Adipocyte (in vitro differentiated cells): ENCODE data around the gene ATRNL1.

Source experiments
- DNase-seq: peaks from one replicate; pipeline ENCODE4 v3.0.0-alpha.2; 2015; ENCODE audit warnings: low read depth
- H3K27me3 ChIP-seq: replicated peaks from 2 replicates; pipeline ENCODE4 v1.7.0; 2013; ENCODE audit warnings: mild to moderate bottlenecking, low read length, moderate library complexity; ENCODE audit not compliant: control insufficient read depth, insufficient read depth
- H3K36me3 ChIP-seq: 2 replicates; pipeline ENCODE4 v1.7.0; 2013; ENCODE audit warnings: low read length, mild to moderate bottlenecking, moderate library complexity; ENCODE audit not compliant: control insufficient read depth, insufficient read depth, severe bottlenecking
- H3K4me1 ChIP-seq: 2 replicates; pipeline ENCODE4 v1.7.0; 2013; ENCODE audit warnings: mild to moderate bottlenecking, low read length, moderate library complexity; ENCODE audit not compliant: control insufficient read depth, insufficient read depth
- H3K4me3 ChIP-seq: 2 replicates; pipeline ENCODE4 v1.7.0; 2013; ENCODE audit warnings: mild to moderate bottlenecking, low read length, moderate library complexity
- H3K9ac ChIP-seq: 2 replicates; pipeline ENCODE4 v1.7.0; 2013; ENCODE audit warnings: mild to moderate bottlenecking, low read length, moderate library complexity
- H3K9me3 ChIP-seq: 2 replicates; pipeline ENCODE4 v1.7.0; 2013; ENCODE audit warnings: mild to moderate bottlenecking, low read length, moderate library complexity; ENCODE audit not compliant: control insufficient read depth

The ATRNL1 gene

GRCh38 chr10:115972426-115972825 lies 879.3 kb downstream of the ATRNL1 start:
- Histone ChIP-seq H3K27me3 (peaks cover 55% of the 10 kb centered on the region), H3K9ac (no peak overlapping the region), H3K9me3 (peaks cover 3% of the 10 kb centered on the region), H3K36me3 (no peaks in the 10 kb centered on the region), H3K4me3 (no peak overlapping the region), H3K4me1 (no peaks in the 10 kb centered on the region)
- DNase-seq = no peak

DNA sequence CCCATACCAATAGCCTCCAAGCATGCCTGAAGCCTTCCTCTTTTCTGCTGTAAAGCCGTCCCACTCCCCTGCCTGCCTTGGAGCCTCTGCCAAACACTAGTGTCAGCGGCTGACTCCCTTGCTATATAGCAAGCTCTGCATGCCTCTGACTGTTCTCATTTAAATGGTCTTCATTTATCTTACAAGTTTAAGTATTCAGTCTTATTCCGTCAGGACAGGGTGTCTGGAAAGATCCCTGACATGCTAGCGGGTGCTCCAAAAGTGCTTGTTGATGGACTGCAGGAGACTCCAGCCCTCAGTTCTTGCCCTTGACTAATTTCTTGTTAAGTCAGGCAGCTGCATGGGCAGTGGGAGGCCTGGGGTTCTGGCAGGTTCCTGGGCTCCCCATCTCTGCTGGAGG lies 881.2 kb downstream of the ATRNL1 start:
- no peak overlapping the region for H3K4me3 ChIP-seq
- DNase-seq = no peak
- peaks cover 3% of the 10 kb centered on the region for H3K9me3 ChIP-seq
- H3K36me3 ChIP-seq = no peaks in the 10 kb centered on the region
- no peaks in the 10 kb centered on the region for H3K4me1 ChIP-seq
- no peak overlapping the region for H3K9ac ChIP-seq
- peaks cover 48% of the 10 kb centered on the region for H3K27me3 ChIP-seq

- no peak overlapping the region for H3K4me3 ChIP-seq
- no peaks in the 10 kb centered on the region for H3K4me1 ChIP-seq
- H3K9ac ChIP-seq = no peak overlapping the region
- no peaks in the 10 kb centered on the region for H3K36me3 ChIP-seq
- peaks cover 3% of the 10 kb centered on the region for H3K9me3 ChIP-seq
- H3K27me3 ChIP-seq = peaks cover 42% of the 10 kb centered on the region
- DNase-seq = no peak
Measured at GRCh38 chr10:115974816-115975430, 881.8 kb downstream of the ATRNL1 start.

DNA sequence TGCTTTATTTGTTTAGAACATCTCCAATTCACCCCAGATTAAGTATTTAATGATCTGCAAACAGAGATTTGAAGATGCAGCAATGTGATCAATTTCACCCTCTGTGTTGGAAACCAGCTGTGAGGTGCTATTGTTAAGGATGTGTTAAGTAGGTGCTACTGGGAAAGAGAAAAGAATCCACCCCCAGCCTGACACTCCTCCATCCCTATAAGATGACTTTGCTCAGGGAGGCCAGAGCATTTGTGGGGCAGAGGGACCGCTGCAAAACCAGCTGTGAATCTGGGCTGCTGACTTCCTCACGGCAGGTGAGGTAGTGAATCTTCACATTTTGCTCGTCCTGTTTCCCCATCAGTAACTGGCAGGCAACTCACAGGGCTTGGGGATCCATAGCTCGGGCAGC lies 882.3 kb downstream of the ATRNL1 start:
- H3K4me3 ChIP-seq = no peak overlapping the region
- DNase-seq = no peak
- H3K27me3 ChIP-seq = peaks cover 42% of the 10 kb centered on the region
- no peak overlapping the region for H3K9ac ChIP-seq
- no peaks in the 10 kb centered on the region for H3K36me3 ChIP-seq
- peaks cover 1% of the 10 kb centered on the region for H3K4me1 ChIP-seq
- H3K9me3 ChIP-seq = peaks cover 3% of the 10 kb centered on the region

- no peak for DNase-seq
- Histone ChIP-seq H3K4me3 (no peak overlapping the region), H3K4me1 (peaks cover 10% of the 10 kb centered on the region), H3K27me3 (peaks cover 37% of the 10 kb centered on the region), H3K9me3 (peaks cover 3% of the 10 kb centered on the region), H3K9ac (no peak overlapping the region), H3K36me3 (no peaks in the 10 kb centered on the region)
Measured at GRCh38 chr10:115976342-115976741, 883.2 kb downstream of the ATRNL1 start.

DNA sequence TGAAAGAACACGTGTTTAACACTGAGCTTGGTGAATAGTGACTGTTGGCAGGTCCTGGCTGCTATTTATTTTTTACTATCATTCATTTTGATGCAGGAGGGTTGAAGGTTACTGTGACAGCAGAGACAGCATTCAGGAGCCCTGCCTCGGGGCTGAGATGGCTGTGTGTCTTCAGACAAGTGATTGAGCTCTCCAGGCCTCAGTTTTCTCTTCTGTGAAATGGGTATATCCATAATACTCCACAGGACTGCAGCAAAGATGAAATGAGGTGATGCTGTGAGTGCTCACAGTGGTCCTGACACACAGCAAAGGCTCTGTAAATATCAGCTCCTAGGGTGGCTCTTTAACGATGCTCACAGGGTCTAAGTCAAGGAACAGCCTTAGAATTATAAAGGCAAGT lies 884.7 kb downstream of the ATRNL1 start:
- H3K36me3 ChIP-seq = no peaks in the 10 kb centered on the region
- peaks cover 27% of the 10 kb centered on the region for H3K27me3 ChIP-seq
- DNase-seq = no peak
- H3K4me1 ChIP-seq = peaks cover 10% of the 10 kb centered on the region
- H3K9me3 ChIP-seq = peaks cover 3% of the 10 kb centered on the region
- no peak overlapping the region for H3K9ac ChIP-seq
- H3K4me3 ChIP-seq = no peak overlapping the region

- DNase-seq = no peak
- peaks cover 24% of the 10 kb centered on the region for H3K27me3 ChIP-seq
- H3K4me3 ChIP-seq = no peak overlapping the region
- peaks cover 3% of the 10 kb centered on the region for H3K9me3 ChIP-seq
- peaks cover 10% of the 10 kb centered on the region for H3K4me1 ChIP-seq
- no peak overlapping the region for H3K9ac ChIP-seq
- H3K36me3 ChIP-seq = no peaks in the 10 kb centered on the region
Measured at GRCh38 chr10:115979576-115979975, 886.4 kb downstream of the ATRNL1 start.

DNA sequence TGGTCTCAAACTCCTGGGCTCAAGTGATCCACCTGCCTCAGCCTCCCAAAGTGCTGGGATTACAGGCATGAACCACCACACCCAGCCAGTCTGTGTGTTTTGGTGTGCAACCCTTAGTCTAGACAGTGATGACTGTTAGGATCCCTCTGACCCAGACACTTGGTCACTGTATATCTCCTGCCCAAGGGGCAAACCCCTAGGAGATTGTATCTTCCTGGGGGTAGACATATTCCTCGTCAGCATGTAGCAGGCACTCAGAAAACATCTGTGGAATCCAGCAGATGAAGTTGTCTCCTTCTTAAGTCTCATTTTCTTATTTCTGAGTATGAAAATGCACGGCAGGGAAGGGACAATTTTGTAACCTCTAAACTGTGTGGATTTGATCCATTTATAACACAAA lies 887.3 kb downstream of the ATRNL1 start:
- H3K9me3 ChIP-seq = peaks cover 3% of the 10 kb centered on the region

GRCh38 chr10:115981081-115981480 lies 887.9 kb downstream of the ATRNL1 start:
- DNase-seq = no peak

More for the DNA sequence above, 887.3 kb downstream of the ATRNL1 start:
- peaks cover 10% of the 10 kb centered on the region for H3K4me1 ChIP-seq
- H3K9ac ChIP-seq = peak overlapping the region; percentile 23
- peak overlapping the region; percentile 61 for H3K4me3 ChIP-seq
- no peaks in the 10 kb centered on the region for H3K36me3 ChIP-seq
- H3K27me3 ChIP-seq = peaks cover 19% of the 10 kb centered on the region
- no peak for DNase-seq

DNA sequence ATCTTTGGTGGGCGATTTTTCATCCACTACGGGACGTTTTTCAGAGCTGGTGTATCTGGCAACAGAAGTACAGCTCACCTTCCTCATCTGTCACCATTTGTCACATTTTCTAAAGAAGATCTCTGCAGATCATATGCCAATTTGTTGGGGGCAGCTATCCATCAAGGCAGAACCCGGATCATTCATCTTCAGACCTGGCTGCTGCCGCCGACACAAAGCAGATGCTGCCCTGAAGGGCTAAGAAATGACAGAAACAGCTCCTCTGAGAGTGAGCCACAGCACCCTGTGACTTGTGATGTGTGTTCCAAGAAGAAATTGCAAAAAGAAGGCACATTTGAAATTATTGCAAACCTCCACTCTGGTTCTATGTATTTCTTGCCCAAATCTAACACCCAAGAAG lies 888.9 kb downstream of the ATRNL1 start:
- DNase-seq = no peak
- H3K9ac ChIP-seq = no peak overlapping the region
- no peak overlapping the region for H3K4me3 ChIP-seq
- H3K27me3 ChIP-seq = peaks cover 10% of the 10 kb centered on the region
- peaks cover 10% of the 10 kb centered on the region for H3K4me1 ChIP-seq
- H3K36me3 ChIP-seq = no peaks in the 10 kb centered on the region
- H3K9me3 ChIP-seq = peaks cover 10% of the 10 kb centered on the region

More at GRCh38 chr10:115981081-115981480, 887.9 kb downstream of the ATRNL1 start:
- H3K9me3 ChIP-seq = peaks cover 5% of the 10 kb centered on the region
- H3K27me3 ChIP-seq = peaks cover 13% of the 10 kb centered on the region
- peak overlapping the region; percentile 23 for H3K9ac ChIP-seq
- peaks cover 10% of the 10 kb centered on the region for H3K4me1 ChIP-seq
- no peaks in the 10 kb centered on the region for H3K36me3 ChIP-seq
- H3K4me3 ChIP-seq = peak overlapping the region; percentile 61

DNA sequence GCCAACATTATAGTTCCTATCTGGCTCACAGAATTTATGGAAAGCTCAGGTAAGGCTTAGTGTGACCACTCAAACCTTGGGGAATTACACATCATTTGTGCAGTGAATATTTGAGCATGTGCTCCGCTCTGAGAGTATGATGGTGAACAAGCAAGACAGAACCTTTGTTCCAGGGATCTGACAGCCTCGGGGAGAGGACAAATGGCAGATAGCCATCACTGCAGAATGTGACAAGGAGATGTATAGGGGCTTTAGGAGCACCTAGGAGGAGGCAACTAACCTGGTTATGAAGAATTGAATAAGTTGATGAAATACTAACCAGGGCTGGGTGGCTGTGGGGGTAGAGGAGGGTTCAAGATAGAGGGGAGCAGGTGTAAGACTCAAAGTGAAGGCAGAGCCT lies 889.4 kb downstream of the ATRNL1 start:
- H3K9ac ChIP-seq = no peak overlapping the region
- H3K4me1 ChIP-seq = peaks cover 10% of the 10 kb centered on the region
- no peak for DNase-seq
- peaks cover 10% of the 10 kb centered on the region for H3K9me3 ChIP-seq
- H3K27me3 ChIP-seq = peaks cover 8% of the 10 kb centered on the region
- no peaks in the 10 kb centered on the region for H3K36me3 ChIP-seq
- no peak overlapping the region for H3K4me3 ChIP-seq

DNA sequence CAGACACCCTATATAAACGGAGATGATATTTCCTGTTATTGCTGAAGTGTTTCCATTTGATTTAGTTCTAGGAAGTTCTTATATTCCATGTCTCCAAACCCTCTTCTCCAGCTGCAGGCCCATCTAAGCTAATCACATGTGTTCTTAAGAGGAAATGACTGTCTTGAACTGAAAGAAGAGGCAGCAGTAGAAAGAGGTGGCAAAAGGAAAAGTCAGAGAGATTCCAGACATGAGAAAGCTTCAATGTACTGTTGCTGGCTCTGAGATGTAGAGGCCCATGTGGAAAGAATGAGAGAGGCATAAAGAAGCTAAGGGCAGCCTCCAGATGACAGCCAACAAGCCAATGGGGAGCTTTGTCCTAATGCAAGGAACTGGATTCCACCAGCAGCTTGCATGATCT lies 892.6 kb downstream of the ATRNL1 start:
- H3K9ac ChIP-seq = no peak overlapping the region
- no peak overlapping the region for H3K4me3 ChIP-seq
- H3K4me1 ChIP-seq = peaks cover 6% of the 10 kb centered on the region
- peaks cover 10% of the 10 kb centered on the region for H3K9me3 ChIP-seq
- no peak for DNase-seq
- H3K27me3 ChIP-seq = no peaks in the 10 kb centered on the region
- H3K36me3 ChIP-seq = no peaks in the 10 kb centered on the region
